NCI-H82 (cell line): Measurements from ENCODE around the gene STAB2.

Experiments
- DNase-seq: peaks from one replicate; lab custom pipeline; 2025; lab: John Stamatoyannopoulos, UW

Gene STAB2

GRCh38 chr12:103779410-103780092 lies 192.5 kb downstream of the STAB2 start:
- DNase-seq: no peak

DNA sequence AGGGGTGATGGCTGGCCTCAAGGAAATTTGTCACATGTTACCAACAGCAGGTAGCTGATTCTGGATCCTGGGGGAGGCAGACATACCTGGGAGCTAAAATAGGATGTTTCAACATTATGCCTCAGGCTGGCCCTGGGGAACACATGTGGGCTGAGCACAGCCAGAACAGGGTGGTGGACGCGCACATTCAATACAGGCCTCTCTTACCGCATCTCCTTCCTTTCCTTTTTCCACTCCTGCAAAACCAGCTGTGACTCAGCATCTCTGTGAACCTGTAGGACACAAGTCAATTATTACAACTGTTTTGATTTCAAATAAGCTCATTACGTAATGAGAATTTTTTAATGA lies 193.0 kb downstream of the STAB2 start:
- DNase-seq: no peak

GRCh38 chr12:103780992-103781391 lies 193.9 kb downstream of the STAB2 start:
- DNase-seq: no peak

DNA sequence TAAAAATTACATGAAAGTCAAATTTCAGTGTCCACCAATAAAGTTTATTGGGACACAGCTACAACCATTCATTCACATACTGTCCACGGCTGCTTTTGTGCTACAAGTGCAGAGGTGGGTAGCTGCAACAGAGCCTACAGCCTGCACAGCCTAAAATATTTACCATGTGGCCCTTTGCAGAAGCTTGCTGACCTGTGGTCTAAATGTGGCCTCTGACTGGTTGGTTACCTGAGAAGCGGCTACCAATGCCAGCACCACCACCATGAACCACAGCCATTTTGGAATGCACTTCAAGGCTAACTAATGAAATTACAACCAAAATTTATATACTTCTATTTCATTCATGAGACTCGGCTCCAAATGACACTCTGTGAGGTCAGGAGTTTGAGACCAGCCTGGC lies 195.3 kb downstream of the STAB2 start:
- no peak for DNase-seq

- no peak for DNase-seq
These were observed 196.9 kb downstream of the STAB2 start for GRCh38 chr12:103783744-103784664.

GRCh38 chr12:103785243-103786031 lies 198.4 kb downstream of the STAB2 start:
- DNase-seq: no peak

GRCh38 chr12:103786201-103786600 lies 199.1 kb downstream of the STAB2 start:
- no peak for DNase-seq

DNA sequence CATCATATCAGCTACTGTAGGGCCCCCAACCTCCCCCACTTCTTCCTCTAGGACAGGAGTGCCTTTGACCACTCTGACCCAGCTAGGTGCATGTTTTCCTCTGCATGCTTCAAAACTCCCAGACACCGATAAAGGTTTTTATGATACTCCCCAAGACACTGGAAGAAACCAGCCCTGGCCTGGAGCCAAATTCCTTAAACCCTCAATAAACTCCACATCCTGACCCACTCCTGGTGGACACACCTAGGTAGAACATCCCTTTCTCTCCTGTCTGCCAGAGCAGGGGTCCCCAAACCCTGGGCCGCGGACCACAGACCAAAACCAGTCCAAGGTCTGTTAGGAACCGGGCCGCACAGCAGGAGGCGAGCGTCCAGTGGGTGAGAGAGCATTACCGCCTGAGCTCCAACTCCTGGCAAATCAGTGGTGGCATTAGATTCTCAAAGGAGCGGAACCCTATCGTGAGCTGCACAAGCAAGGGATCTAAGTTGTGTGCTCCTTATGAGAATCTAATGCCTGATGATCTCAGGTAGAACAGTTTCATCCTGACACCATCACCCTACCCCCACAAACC lies 204.4 kb downstream of the STAB2 start:
- DNase-seq: no peak

GRCh38 chr12:103793046-103793445 lies 206.0 kb downstream of the STAB2 start:
- no peak for DNase-seq

GRCh38 chr12:103793512-103794045 lies 206.5 kb downstream of the STAB2 start:
- DNase-seq: no peak

- DNase-seq: no peak
These were observed 207.5 kb downstream of the STAB2 start for GRCh38 chr12:103794309-103795213.

DNA sequence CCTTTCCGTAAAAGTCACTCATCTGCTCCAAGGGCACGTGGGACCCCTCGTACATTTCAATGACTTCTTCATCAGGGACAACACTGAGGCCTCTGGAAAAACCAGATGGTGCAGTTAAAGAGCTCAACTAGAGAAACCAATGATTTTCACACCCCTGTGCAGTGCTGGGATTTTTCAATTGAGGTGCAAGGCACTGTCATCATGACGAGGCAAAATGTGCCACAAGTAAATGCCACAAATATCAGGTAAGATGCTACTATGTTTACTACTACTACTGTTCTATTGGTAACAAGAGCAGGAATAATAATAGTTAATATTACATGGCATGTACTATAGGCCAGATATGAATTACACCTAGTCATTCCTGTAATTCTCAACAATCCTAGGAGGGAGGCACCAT lies 211.5 kb downstream of the STAB2 start:
- no peak for DNase-seq

GRCh38 chr12:103799504-103799856 lies 212.4 kb downstream of the STAB2 start:
- no peak for DNase-seq

- DNase-seq: no peak
These were observed 213.0 kb downstream of the STAB2 start for GRCh38 chr12:103799857-103800771.

- no peak for DNase-seq
These were observed 214.9 kb downstream of the STAB2 start for GRCh38 chr12:103801709-103802585.

DNA sequence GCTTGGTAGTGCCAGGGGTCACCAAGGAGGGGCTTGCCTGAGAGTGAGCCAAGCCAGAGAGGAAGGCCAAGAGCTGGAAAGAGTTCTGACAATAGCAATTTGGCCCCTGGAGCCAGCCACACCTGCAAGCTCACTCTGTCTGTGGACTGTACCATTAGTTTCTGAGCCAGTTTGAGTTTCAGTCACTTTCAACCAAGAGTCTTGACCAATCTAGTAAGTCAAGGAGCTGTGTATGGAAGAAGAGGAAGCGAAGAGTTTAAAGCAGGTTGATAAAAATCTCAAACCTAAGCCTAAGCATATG lies 215.5 kb downstream of the STAB2 start:
- DNase-seq: no peak

DNA sequence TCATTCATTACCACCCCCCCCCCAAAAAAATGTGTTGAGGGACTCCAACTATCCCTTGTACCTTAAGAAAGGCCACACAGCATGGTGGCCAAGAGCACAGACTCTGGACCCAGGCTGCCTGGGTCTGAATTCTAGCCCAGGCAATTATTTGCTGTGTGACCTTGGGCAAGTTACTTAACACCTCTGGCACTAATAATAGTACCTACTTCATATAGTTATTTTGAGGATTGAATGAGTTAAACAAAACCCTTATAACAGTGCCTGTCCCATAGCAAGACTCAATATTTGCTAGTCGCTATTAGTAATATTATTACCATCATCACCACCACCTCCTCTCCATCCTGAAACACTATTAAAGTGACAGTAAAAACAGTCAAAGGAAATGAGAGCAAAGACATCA lies 216.8 kb downstream of the STAB2 start:
- no peak for DNase-seq

GRCh38 chr12:103805655-103806360 lies 218.7 kb downstream of the STAB2 start:
- DNase-seq: no peak

DNA sequence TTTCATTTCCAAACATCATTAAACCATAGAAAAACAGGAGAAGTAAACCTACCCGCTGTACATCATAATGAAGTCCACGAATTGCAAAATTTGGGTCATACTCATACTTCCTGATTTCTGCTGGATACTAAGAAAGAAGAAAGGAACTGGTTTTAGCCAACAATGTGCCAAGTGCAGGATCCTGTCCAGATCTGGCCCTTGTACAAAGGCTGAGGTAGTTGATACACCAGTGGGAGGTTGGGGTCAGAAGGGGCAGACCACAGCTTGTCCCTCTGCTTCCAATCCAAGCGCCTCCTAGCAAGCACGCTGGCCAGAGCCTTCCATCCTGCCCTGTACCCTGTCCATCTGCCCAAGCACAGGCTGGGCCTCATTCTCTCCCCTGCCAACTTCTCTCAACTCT lies 219.7 kb downstream of the STAB2 start:
- DNase-seq: no peak
